H9 (cell line): Measurements from ENCODE around the gene ATP6V1G2. TPM values are rescaled to one million over a fixed set of nuclear protein-coding genes. Genes with fewer than 3 reads are reported as not detected.

Experiments
- DNase-seq: peaks from one replicate; pipeline ENCODE4 v3.0.0-alpha.2; 2017
- H2AFZ ChIP-seq: one replicate; pipeline ENCODE4 v1.6.1; 2013; ENCODE audit warnings: mild to moderate bottlenecking, low read length, control low read depth, moderate library complexity
- H2AK5ac ChIP-seq: 2 replicates; pipeline ENCODE4 v1.6.1; 2013; ENCODE audit warnings: low read length, control low read depth, mixed read lengths; ENCODE audit not compliant: insufficient read length
- H2BK120ac ChIP-seq: one replicate; pipeline ENCODE4 v1.6.1; 2013; ENCODE audit warnings: low read depth, mild to moderate bottlenecking, low read length, control low read depth, inconsistent platforms; ENCODE audit not compliant: poor library complexity, severe bottlenecking
- H2BK12ac ChIP-seq: 2 replicates; pipeline ENCODE4 v1.6.1; 2013; ENCODE audit warnings: low read length, control low read depth, mixed read lengths, low read depth; ENCODE audit not compliant: insufficient read length
- H2BK15ac ChIP-seq: 2 replicates; pipeline ENCODE4 v1.6.1; 2013; ENCODE audit warnings: low read depth, low read length, control low read depth
- H2BK20ac ChIP-seq: one replicate; pipeline ENCODE4 v1.6.1; 2013; ENCODE audit warnings: low read depth, mild to moderate bottlenecking, low read length, control low read depth, inconsistent platforms; ENCODE audit not compliant: poor library complexity, severe bottlenecking
- H2BK5ac ChIP-seq: 2 replicates; pipeline ENCODE4 v1.6.1; 2013; ENCODE audit warnings: low read length, control low read depth, mixed read lengths; ENCODE audit not compliant: insufficient read length
- H3K14ac ChIP-seq: 2 replicates; pipeline ENCODE4 v1.6.1; 2013; ENCODE audit warnings: low read length, control low read depth; ENCODE audit not compliant: insufficient read depth
- H3K18ac ChIP-seq: 2 replicates; pipeline ENCODE4 v1.6.1; 2013; ENCODE audit warnings: low read depth, mild to moderate bottlenecking, mixed read lengths, low read length, control low read depth; ENCODE audit not compliant: insufficient read length
- H3K23ac ChIP-seq: 2 replicates; pipeline ENCODE4 v1.6.1; 2013; ENCODE audit warnings: low read length, control low read depth, mixed read lengths, low read depth; ENCODE audit not compliant: insufficient read length
- H3K23me2 ChIP-seq: 2 replicates; pipeline ENCODE4 v1.6.1; 2013; ENCODE audit warnings: low read depth, mild to moderate bottlenecking, mixed read lengths, low read length, control low read depth; ENCODE audit not compliant: insufficient read length, poor library complexity, severe bottlenecking
- H3K27ac ChIP-seq: 2 replicates; pipeline ENCODE4 v1.5.1; 2013; ENCODE audit warnings: low read length, control low read depth, mixed read lengths, low read depth; ENCODE audit not compliant: insufficient read length
- H3K27me3 ChIP-seq: 2 replicates; pipeline ENCODE4 v1.6.1; 2013; ENCODE audit warnings: low read length, control low read depth, inconsistent platforms; ENCODE audit not compliant: insufficient read depth
- H3K4ac ChIP-seq: 2 replicates; pipeline ENCODE4 v1.6.1; 2013; ENCODE audit warnings: low read depth, mild to moderate bottlenecking, control low read depth, inconsistent platforms, low read length, moderate library complexity
- H3K4me1 ChIP-seq: 2 replicates; pipeline ENCODE4 v1.6.1; 2013; ENCODE audit warnings: low read length, control low read depth, inconsistent platforms; ENCODE audit not compliant: insufficient read depth
- H3K4me2 ChIP-seq: 2 replicates; pipeline ENCODE4 v1.6.1; 2013; ENCODE audit warnings: low read length, control low read depth, mixed read lengths; ENCODE audit not compliant: insufficient read length, insufficient read depth
- H3K56ac ChIP-seq: 2 replicates; pipeline ENCODE4 v1.6.1; 2013; ENCODE audit warnings: low read depth, mild to moderate bottlenecking, mixed read lengths, low read length, control low read depth; ENCODE audit not compliant: insufficient read length
- H3K79me1 ChIP-seq: 2 replicates; pipeline ENCODE4 v1.6.1; 2013; ENCODE audit warnings: low read depth, mild to moderate bottlenecking, moderate library complexity, low read length, control low read depth, inconsistent platforms; ENCODE audit not compliant: insufficient read depth, poor library complexity, severe bottlenecking
- H3K79me2 ChIP-seq: 2 replicates; pipeline ENCODE4 v1.6.1; 2013; ENCODE audit warnings: low read length, control low read depth, inconsistent platforms; ENCODE audit not compliant: insufficient read depth
- H3K9ac ChIP-seq: 2 replicates; pipeline ENCODE4 v1.6.1; 2013; ENCODE audit warnings: low read length, control low read depth, mixed read lengths; ENCODE audit not compliant: insufficient read length; ENCODE audit errors: extremely low read depth
- H3K9me3 ChIP-seq: one replicate; pipeline ENCODE4 v1.6.1; 2013; ENCODE audit warnings: low read depth, low read length, inconsistent platforms; ENCODE audit not compliant: control insufficient read depth
- H3T11ph ChIP-seq: one replicate; pipeline ENCODE4 v1.6.1; 2013; ENCODE audit warnings: mild to moderate bottlenecking, low read length, control low read depth, inconsistent platforms
- H4K20me1 ChIP-seq: one replicate; pipeline ENCODE4 v1.6.1; 2013; ENCODE audit not compliant: control insufficient read depth, insufficient read length, insufficient read depth
- H4K5ac ChIP-seq: 2 replicates; pipeline ENCODE4 v1.6.1; 2013; ENCODE audit warnings: low read depth, mild to moderate bottlenecking, mixed read lengths, low read length, control low read depth; ENCODE audit not compliant: insufficient read length
- H4K8ac ChIP-seq: replicated peaks from 2 replicates; pipeline ENCODE4 v1.6.1; 2013; ENCODE audit warnings: low read length, control low read depth, mixed read lengths, low read depth; ENCODE audit not compliant: insufficient read length
- H4K91ac ChIP-seq: 2 replicates; pipeline ENCODE4 v1.6.1; 2013; ENCODE audit warnings: low read depth, mild to moderate bottlenecking, moderate library complexity, mixed read lengths, low read length, control low read depth; ENCODE audit not compliant: insufficient read length
- H3K27ac Mint-ChIP-seq, 3 experiments: 2 replicates in 2 of 3; 3 replicates in 1 of 3; pipeline ENCODE4 v1.8.0; 2020 to 2021; ENCODE audit warnings: mixed read lengths in 3 of 3, mild to moderate bottlenecking in 1 of 3, moderate library complexity in 1 of 3
- H3K27me3 Mint-ChIP-seq: 2 replicates; pipeline ENCODE4 v1.8.0; 2021; ENCODE audit warnings: low read depth, mild to moderate bottlenecking, moderate library complexity, mixed read lengths
- H3K36me3 Mint-ChIP-seq, 3 experiments: 2 replicates in 2 of 3; 3 replicates in 1 of 3; pipeline ENCODE4 v1.8.0; 2020 to 2021; ENCODE audit warnings: low read depth in 3 of 3, mixed read lengths in 3 of 3; ENCODE audit not compliant: insufficient read depth in 1 of 3
- H3K4me1 Mint-ChIP-seq, 2 experiments: 2 replicates each; pipeline ENCODE4 v1.8.0; 2020; ENCODE audit warnings: mixed read lengths in 2 of 2
- H3K4me3 Mint-ChIP-seq, 2 experiments: 2 replicates in 1 of 2; 3 replicates in 1 of 2; pipeline ENCODE4 v1.8.0; 2020 to 2021; ENCODE audit warnings: mild to moderate bottlenecking in 2 of 2, mixed read lengths in 2 of 2, moderate library complexity in 1 of 2
- H3K9me3 Mint-ChIP-seq, 2 experiments: 2 replicates in 1 of 2; 3 replicates in 1 of 2; pipeline ENCODE4 v1.8.0; 2020; ENCODE audit warnings: mild to moderate bottlenecking in 2 of 2, mixed read lengths in 2 of 2, moderate library complexity in 1 of 2
- WGBS: extraction: QIAGEN DNeasy Blood & Tissue Kit; methylation state at CpG from one replicate; pipeline ENCODE4 v1.1.7; 2013; ENCODE audit warnings: missing lambda C conversion rate, low lambda C conversion rate, mixed read lengths; ENCODE audit not compliant: insufficient read length; ENCODE audit errors: extremely low coverage; 5-methylcytosine and 5-hydroxymethylcytosine counted together
- total RNA-seq: library from RNA; stranded (reverse); gene quantifications from 2 replicates; pipeline ENCODE4 v1.2.1, GENCODE V29; 2021
- TF ChIP-seq, protein P1 (sequence below): fragments of 200-600 bp; sonication (generic); conservative IDR thresholded peaks from 3 replicates; pipeline ENCODE4 v1.8.0; 2021; ENCODE audit warnings: antibody characterized with exemption, mild to moderate bottlenecking

ATP6V1G2 gene
- total RNA-seq, 1 experiment from 2014 or later, result 3.8 TPM

DNA sequence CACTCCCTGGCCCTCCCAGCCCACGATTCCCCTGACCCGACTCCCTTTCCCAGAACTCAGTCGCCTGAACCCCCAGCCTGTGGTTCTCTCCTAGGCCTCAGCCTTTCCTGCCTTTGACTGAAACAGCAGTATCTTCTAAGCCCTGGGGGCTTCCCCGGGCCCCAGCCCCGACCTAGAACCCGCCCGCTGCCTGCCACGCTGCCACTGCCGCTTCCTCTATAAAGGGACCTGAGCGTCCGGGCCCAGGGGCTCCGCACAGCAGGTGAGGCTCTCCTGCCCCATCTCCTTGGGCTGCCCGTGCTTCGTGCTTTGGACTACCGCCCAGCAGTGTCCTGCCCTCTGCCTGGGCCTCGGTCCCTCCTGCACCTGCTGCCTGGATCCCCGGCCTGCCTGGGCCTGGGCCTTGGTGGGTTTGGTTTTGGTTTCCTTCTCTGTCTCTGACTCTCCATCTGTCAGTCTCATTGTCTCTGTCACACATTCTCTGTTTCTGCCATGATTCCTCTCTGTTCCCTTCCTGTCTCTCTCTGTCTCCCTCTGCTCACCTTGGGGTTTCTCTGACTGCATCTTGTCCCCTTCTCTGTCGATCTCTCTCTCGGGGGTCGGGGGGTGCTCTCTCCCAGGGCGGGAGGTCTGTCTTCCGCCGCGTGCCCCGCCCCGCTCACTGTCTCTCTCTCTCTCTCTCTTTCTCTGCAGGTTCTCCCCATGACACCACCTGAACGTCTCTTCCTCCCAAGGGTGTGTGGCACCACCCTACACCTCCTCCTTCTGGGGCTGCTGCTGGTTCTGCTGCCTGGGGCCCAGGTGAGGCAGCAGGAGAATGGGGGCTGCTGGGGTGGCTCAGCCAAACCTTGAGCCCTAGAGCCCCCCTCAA, 25.9 kb upstream of the ATP6V1G2 start, which contains the start of gene LTA:
Gene LTA (plus strand): TSS at position 249 of the 871 bp plus-strand sequence. CDS start 454 bp downstream, at position 703.
- no peak for DNase-seq
- Mint-ChIP-seq H3K4me1 (peaks cover 17 to 24% of the 10 kb centered on the region in 2 experiments), H3K9me3 (no peaks in the 10 kb centered on the region; a peak in 1 of 5 replicates), H3K36me3 (no peaks in the 10 kb centered on the region), H3K27ac (no peak within 1 kb of the TSS), H3K27me3 (peaks cover 20% of the 10 kb centered on the region), H3K4me3 (no peak within 1 kb of the TSS)
- H2BK120ac ChIP-seq, result no peak within 1 kb of the TSS
- no peak within 1 kb of the TSS for H4K8ac ChIP-seq
- H2BK20ac ChIP-seq, result no peak within 1 kb of the TSS
- H3K14ac ChIP-seq, result no peak within 1 kb of the TSS
- WGBS, result no CpG with 5 or more reads among the region's 27 CpGs
- H2AK5ac ChIP-seq, result no peak within 1 kb of the TSS
- H3K4me2 ChIP-seq, result no peak within 1 kb of the TSS
- H3K56ac ChIP-seq, result no peak within 1 kb of the TSS
- no peak within 1 kb of the TSS for H2BK15ac ChIP-seq
- no peaks in the 10 kb centered on the region for H3K79me1 ChIP-seq
- H3K23me2 ChIP-seq, result peaks cover 3% of the 10 kb centered on the region
- no peak within 1 kb of the TSS for H2BK12ac ChIP-seq
- no peak within 1 kb of the TSS for H3T11ph ChIP-seq
- no peak within 1 kb of the TSS for H3K9ac ChIP-seq
- no peak within 1 kb of the TSS for H3K4ac ChIP-seq
- no peaks in the 10 kb centered on the region for H3K4me1 ChIP-seq
- no peak within 1 kb of the TSS for H3K27ac ChIP-seq
- H4K91ac ChIP-seq, result no peak within 1 kb of the TSS
- H3K27me3 ChIP-seq, result no peaks in the 10 kb centered on the region
- no peak within 1 kb of the TSS for H2AFZ ChIP-seq
- H3K23ac ChIP-seq, result no peak within 1 kb of the TSS
- H3K79me2 ChIP-seq, result no peaks in the 10 kb centered on the region
- no peak within 1 kb of the TSS for H2BK5ac ChIP-seq
- no peak within 1 kb of the TSS for H4K5ac ChIP-seq
- TF ChIP-seq, protein P1, sequence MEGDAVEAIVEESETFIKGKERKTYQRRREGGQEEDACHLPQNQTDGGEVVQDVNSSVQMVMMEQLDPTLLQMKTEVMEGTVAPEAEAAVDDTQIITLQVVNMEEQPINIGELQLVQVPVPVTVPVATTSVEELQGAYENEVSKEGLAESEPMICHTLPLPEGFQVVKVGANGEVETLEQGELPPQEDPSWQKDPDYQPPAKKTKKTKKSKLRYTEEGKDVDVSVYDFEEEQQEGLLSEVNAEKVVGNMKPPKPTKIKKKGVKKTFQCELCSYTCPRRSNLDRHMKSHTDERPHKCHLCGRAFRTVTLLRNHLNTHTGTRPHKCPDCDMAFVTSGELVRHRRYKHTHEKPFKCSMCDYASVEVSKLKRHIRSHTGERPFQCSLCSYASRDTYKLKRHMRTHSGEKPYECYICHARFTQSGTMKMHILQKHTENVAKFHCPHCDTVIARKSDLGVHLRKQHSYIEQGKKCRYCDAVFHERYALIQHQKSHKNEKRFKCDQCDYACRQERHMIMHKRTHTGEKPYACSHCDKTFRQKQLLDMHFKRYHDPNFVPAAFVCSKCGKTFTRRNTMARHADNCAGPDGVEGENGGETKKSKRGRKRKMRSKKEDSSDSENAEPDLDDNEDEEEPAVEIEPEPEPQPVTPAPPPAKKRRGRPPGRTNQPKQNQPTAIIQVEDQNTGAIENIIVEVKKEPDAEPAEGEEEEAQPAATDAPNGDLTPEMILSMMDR, result no peak
- H3K9me3 ChIP-seq, result no peaks in the 10 kb centered on the region
- no peaks in the 10 kb centered on the region for H4K20me1 ChIP-seq
- no peak within 1 kb of the TSS for H3K18ac ChIP-seq
